SK-N-MC (cell line): ENCODE results near the gene ZP4.

ENCODE experiments used
- EZH2 ChIP-seq: fragments of 200-600 bp; sonication (generic); IDR thresholded peaks from one replicate; pipeline ENCODE4 v1.6.1; 2017; ENCODE audit warnings: antibody characterized with exemption
- POLR2AphosphoS5 ChIP-seq: IDR thresholded peaks from 2 replicates; pipeline ENCODE4 v1.6.1; 2012; ENCODE audit warnings: mild to moderate bottlenecking, low read depth, low read length, borderline replicate concordance

- TF ChIP-seq POLR2AphosphoS5 = no peak
- no peak for TF ChIP-seq EZH2
Observed at GRCh38 chr1:237864338-237865244, 26.1 kb downstream of the ZP4 start.
